IPS-20b (cell line): ENCODE measurements around the gene CEBPG.

Source experiments
- H3K27ac ChIP-seq: one replicate; pipeline ENCODE4 v1.5.1; 2013; ENCODE audit warnings: low read length
- H3K27me3 ChIP-seq: 2 replicates; pipeline ENCODE4 v1.6.1; 2013; ENCODE audit warnings: mild to moderate bottlenecking, low read length, inconsistent platforms; ENCODE audit not compliant: insufficient read depth
- H3K36me3 ChIP-seq: 2 replicates; pipeline ENCODE4 v1.6.1; 2013; ENCODE audit warnings: low read depth, mild to moderate bottlenecking, inconsistent platforms, low read length, moderate library complexity; ENCODE audit not compliant: insufficient read depth
- H3K4me1 ChIP-seq: 2 replicates; pipeline ENCODE4 v1.6.1; 2013; ENCODE audit warnings: mild to moderate bottlenecking, control low read depth, inconsistent platforms, low read length, moderate library complexity; ENCODE audit not compliant: insufficient read depth
- H3K4me3 ChIP-seq: 2 replicates; pipeline ENCODE4 v1.5.1; 2013; ENCODE audit warnings: mild to moderate bottlenecking, low read length, inconsistent platforms
- H3K9ac ChIP-seq: 2 replicates; pipeline ENCODE4 v1.6.1; 2013; ENCODE audit warnings: low read depth, mild to moderate bottlenecking, inconsistent platforms, low read length, moderate library complexity
- H3K9me3 ChIP-seq: 2 replicates; pipeline ENCODE4 v1.6.1; 2013; ENCODE audit warnings: mild to moderate bottlenecking, low read depth, low read length, inconsistent platforms; ENCODE audit not compliant: insufficient read depth

CEBPG gene

GRCh38 chr19:33373453-33374235 lies at the start of gene CEBPG:
CEBPG (plus strand) TSS chr19:33373709; CDS start chr19:33379240, 5,531 bp downstream.
- Histone ChIP-seq H3K4me3 (peak within 1 kb of the TSS; percentile 93), H3K27ac (no peak within 1 kb of the TSS), H3K4me1 (peaks cover 17% of the 10 kb centered on the region), H3K9me3 (no peaks in the 10 kb centered on the region), H3K9ac (peak within 1 kb of the TSS; percentile 82), H3K27me3 (peaks cover 14% of the 10 kb centered on the region), H3K36me3 (no peaks in the 10 kb centered on the region)

GRCh38 chr19:33324628-33325027 lies 48.9 kb upstream of the CEBPG start:
- no peak overlapping the region for H3K27ac ChIP-seq
- peaks cover 8% of the 10 kb centered on the region for H3K9me3 ChIP-seq
- no peaks in the 10 kb centered on the region for H3K4me1 ChIP-seq
- no peak overlapping the region for H3K9ac ChIP-seq
- no peak overlapping the region for H3K4me3 ChIP-seq
- H3K36me3 ChIP-seq: no peaks in the 10 kb centered on the region
- no peaks in the 10 kb centered on the region for H3K27me3 ChIP-seq

- H3K4me3 ChIP-seq: no peak overlapping the region
- no peak overlapping the region for H3K27ac ChIP-seq
- H3K9me3 ChIP-seq: peaks cover 8% of the 10 kb centered on the region
- no peak overlapping the region for H3K9ac ChIP-seq
- no peaks in the 10 kb centered on the region for H3K36me3 ChIP-seq
- no peaks in the 10 kb centered on the region for H3K27me3 ChIP-seq
- no peaks in the 10 kb centered on the region for H3K4me1 ChIP-seq
These were observed 47.6 kb upstream of the CEBPG start for GRCh38 chr19:33325920-33326319.

GRCh38 chr19:33329060-33329459 lies 44.4 kb upstream of the CEBPG start:
- no peaks in the 10 kb centered on the region for H3K27me3 ChIP-seq
- no peak overlapping the region for H3K9ac ChIP-seq
- no peaks in the 10 kb centered on the region for H3K9me3 ChIP-seq
- no peak overlapping the region for H3K4me3 ChIP-seq
- H3K36me3 ChIP-seq: no peaks in the 10 kb centered on the region
- no peak overlapping the region for H3K27ac ChIP-seq
- no peaks in the 10 kb centered on the region for H3K4me1 ChIP-seq

- no peaks in the 10 kb centered on the region for H3K36me3 ChIP-seq
- H3K27ac ChIP-seq: no peak overlapping the region
- H3K9ac ChIP-seq: no peak overlapping the region
- H3K9me3 ChIP-seq: no peaks in the 10 kb centered on the region
- H3K4me1 ChIP-seq: no peaks in the 10 kb centered on the region
- no peak overlapping the region for H3K4me3 ChIP-seq
- no peaks in the 10 kb centered on the region for H3K27me3 ChIP-seq
These were observed 43.8 kb upstream of the CEBPG start for GRCh38 chr19:33329736-33330135.

GRCh38 chr19:33332248-33332647 lies 41.3 kb upstream of the CEBPG start:
- Histone ChIP-seq H3K27ac (no peak overlapping the region), H3K4me3 (no peak overlapping the region), H3K36me3 (no peaks in the 10 kb centered on the region), H3K9me3 (no peaks in the 10 kb centered on the region), H3K4me1 (no peaks in the 10 kb centered on the region), H3K9ac (no peak overlapping the region), H3K27me3 (no peaks in the 10 kb centered on the region)

GRCh38 chr19:33333151-33333550 lies 40.4 kb upstream of the CEBPG start:
- Histone ChIP-seq H3K4me1 (no peaks in the 10 kb centered on the region), H3K9ac (no peak overlapping the region), H3K9me3 (no peaks in the 10 kb centered on the region)

GRCh38 chr19:33333642-33334041 lies 39.9 kb upstream of the CEBPG start:
- Histone ChIP-seq H3K27ac (no peak overlapping the region), H3K9me3 (no peaks in the 10 kb centered on the region), H3K4me3 (no peak overlapping the region), H3K4me1 (no peaks in the 10 kb centered on the region), H3K36me3 (no peaks in the 10 kb centered on the region), H3K9ac (no peak overlapping the region), H3K27me3 (no peaks in the 10 kb centered on the region)

More at GRCh38 chr19:33333151-33333550, 40.4 kb upstream of the CEBPG start:
- H3K27ac ChIP-seq: no peak overlapping the region
- H3K36me3 ChIP-seq: no peaks in the 10 kb centered on the region
- H3K4me3 ChIP-seq: no peak overlapping the region
- no peaks in the 10 kb centered on the region for H3K27me3 ChIP-seq

- Histone ChIP-seq H3K9ac (no peak overlapping the region), H3K4me3 (no peak overlapping the region), H3K27ac (no peak overlapping the region), H3K4me1 (no peaks in the 10 kb centered on the region), H3K9me3 (no peaks in the 10 kb centered on the region), H3K36me3 (no peaks in the 10 kb centered on the region), H3K27me3 (no peaks in the 10 kb centered on the region)
These were observed 39.2 kb upstream of the CEBPG start for GRCh38 chr19:33334271-33334670.

- H3K4me3 ChIP-seq: no peak overlapping the region
- H3K27me3 ChIP-seq: no peaks in the 10 kb centered on the region
- no peaks in the 10 kb centered on the region for H3K36me3 ChIP-seq
- no peak overlapping the region for H3K27ac ChIP-seq
- no peaks in the 10 kb centered on the region for H3K9me3 ChIP-seq
- H3K9ac ChIP-seq: no peak overlapping the region
- H3K4me1 ChIP-seq: no peaks in the 10 kb centered on the region
These were observed 38.1 kb upstream of the CEBPG start for GRCh38 chr19:33335446-33335845.

GRCh38 chr19:33339016-33339984 lies 34.2 kb upstream of the CEBPG start:
- no peak overlapping the region for H3K9ac ChIP-seq

More at GRCh38 chr19:33339016-33339984, 34.2 kb upstream of the CEBPG start:
- Histone ChIP-seq H3K36me3 (no peaks in the 10 kb centered on the region), H3K9me3 (no peaks in the 10 kb centered on the region), H3K4me3 (no peak overlapping the region), H3K27ac (no peak overlapping the region), H3K4me1 (no peaks in the 10 kb centered on the region; the same call in 1 of the 2 replicates), H3K27me3 (no peaks in the 10 kb centered on the region)
